Endothelial cell of umbilical vein (primary cell): ENCODE measurements around the gene LIME1. TPM values are rescaled to one million over a fixed set of nuclear protein-coding genes. Genes with fewer than 3 reads are reported as not detected.

Source experiments
- BruUV-seq: library from RNA; stranded (reverse); fragments of 400-500 nt; replicated peaks from 2 replicates; lab custom pipeline; 2021; lab: Mats Ljungman, UMichigan
- CTCF ChIA-PET: fragments of 300-600, 350-600 bp; sonication (Branson Sonifier 250); formaldehyde crosslinking; loops from one replicate; lab custom pipeline; 2021; ENCODE audit warnings: antibody characterized with exemption, inconsistent platforms; lab: Charles Lee
- POLR2A ChIA-PET: fragments of 300-600, 350-600 bp; sonication (Branson Sonifier 250); formaldehyde crosslinking; loops from one replicate; lab custom pipeline; 2021; ENCODE audit warnings: antibody characterized with exemption, inconsistent platforms; lab: Charles Lee
- DNase-seq: peaks from one replicate; pipeline ENCODE4 v3.0.0-alpha.2; 2011; ENCODE audit warnings: low read depth, low spot score
- FAIRE-seq: peaks from 2 replicates; lab custom pipeline; 2011; peaks lifted over from hg19 to GRCh38; lab: Jason Lieb, UNC
- H2AFZ ChIP-seq: 2 replicates; pipeline ENCODE4 v1.6.0; 2012; ENCODE audit warnings: low read depth, low read length, control low read depth, inconsistent platforms
- H3K27ac ChIP-seq: 2 replicates; pipeline ENCODE4 v1.5.1; 2011; ENCODE audit warnings: low read depth, mild to moderate bottlenecking, control low read depth, low read length, moderate library complexity; ENCODE audit not compliant: insufficient read depth
- H3K27me3 ChIP-seq, 2 experiments: 2 replicates each; pipeline versions ENCODE4 v1.6.0 to v1.6.1; 2011; ENCODE audit warnings: low read length in 2 of 2, mixed read lengths in 1 of 2; ENCODE audit not compliant: control insufficient read depth in 2 of 2, insufficient read depth in 2 of 2
- H3K36me3 ChIP-seq, 2 experiments: 2 replicates in 1 of 2; 3 replicates in 1 of 2; pipeline ENCODE4 v1.5.1; 2011; ENCODE audit warnings: low read length in 2 of 2, mild to moderate bottlenecking in 1 of 2, moderate library complexity in 1 of 2; ENCODE audit not compliant: control insufficient read depth in 2 of 2, insufficient read depth in 2 of 2; ENCODE audit errors: extremely low read depth in 1 of 2
- H3K4me1 ChIP-seq: 3 replicates; pipeline ENCODE4 v1.5.1; 2011; ENCODE audit warnings: mild to moderate bottlenecking, low read length; ENCODE audit not compliant: control insufficient read depth, insufficient read depth; ENCODE audit errors: extremely low read depth
- H3K4me2 ChIP-seq: 2 replicates; pipeline ENCODE4 v1.6.1; 2011; ENCODE audit warnings: low read length, control low read depth, mixed read lengths; ENCODE audit not compliant: insufficient read depth
- H3K4me3 ChIP-seq, 3 experiments: fragments of 200-600 bp in 1 of 3; sonication (generic), shearing (Covaris generic) in 1 of 3; replicated peaks in 1 of 3; 2 replicates each; pipeline ENCODE4 v1.5.1; 2011 to 2016; ENCODE audit warnings: control low read depth in 3 of 3, low read length in 3 of 3, mild to moderate bottlenecking in 2 of 3, inconsistent platforms in 1 of 3, low read depth in 1 of 3, moderate library complexity in 1 of 3; ENCODE audit not compliant: insufficient read depth in 1 of 3
- H3K79me2 ChIP-seq: 2 replicates; pipeline ENCODE4 v1.6.0; 2012; ENCODE audit warnings: low read length, inconsistent platforms; ENCODE audit not compliant: control insufficient read depth, insufficient read depth
- H3K9ac ChIP-seq: replicated peaks from 2 replicates; pipeline ENCODE3; 2011; ENCODE audit warnings: low read length, control low read depth; ENCODE audit not compliant: insufficient read depth; ENCODE audit errors: extremely low read depth
- H3K9me1 ChIP-seq: replicated peaks from 3 replicates; pipeline ENCODE4 v1.6.0; 2011; ENCODE audit warnings: mild to moderate bottlenecking, low read length; ENCODE audit not compliant: control insufficient read depth, insufficient read depth; ENCODE audit errors: extremely low read depth
- H3K9me3 ChIP-seq: replicated peaks from 2 replicates; pipeline ENCODE4 v1.5.1; 2012; ENCODE audit warnings: low read length, inconsistent platforms; ENCODE audit not compliant: control insufficient read depth, insufficient read depth
- H4K20me1 ChIP-seq: replicated peaks from 2 replicates; pipeline ENCODE3; 2011; ENCODE audit warnings: mild to moderate bottlenecking, low read length; ENCODE audit not compliant: control insufficient read depth, insufficient read depth; ENCODE audit errors: extremely low read depth
- CTCF ChIP-seq, 2 donors: IDR thresholded peaks; 1 replicate in 1 of 2; 2 replicates in 1 of 2; pipeline ENCODE4 v1.5.1; 2011; ENCODE audit warnings: low read length in 2 of 2, mild to moderate bottlenecking in 2 of 2, moderate library complexity in 2 of 2, control low read depth in 1 of 2, inconsistent platforms in 1 of 2, low read depth in 1 of 2; ENCODE audit not compliant: insufficient read depth in 1 of 2; ENCODE audit errors: extremely low read depth in 1 of 2
- EZH2 ChIP-seq: IDR thresholded peaks from 2 replicates; pipeline ENCODE4 v1.6.1; 2012; ENCODE audit warnings: borderline replicate concordance, low read depth, mild to moderate bottlenecking, moderate library complexity, low read length, inconsistent platforms; ENCODE audit not compliant: severe bottlenecking
- MAX ChIP-seq: IDR thresholded peaks from 2 replicates; pipeline ENCODE4 v1.6.1; 2011; ENCODE audit not compliant: insufficient read depth, insufficient read length
- POLR2AphosphoS5 ChIP-seq: IDR thresholded peaks from 2 replicates; pipeline ENCODE4 v1.6.1; 2012; ENCODE audit warnings: low read depth, mild to moderate bottlenecking, control low read depth, low read length, moderate library complexity; ENCODE audit not compliant: insufficient read depth
- dilution Hi-C: fragments of 300-500 bp; cut with MboI; formaldehyde crosslinking; loops from one replicate; pipeline ENCODE4 v1.15.0; 2019; ENCODE audit warnings: low sequenced_read_pairs; ENCODE audit not compliant: extremely low pct_ligation_motif_present
- intact Hi-C: fragments of 100-400 bp; cut with micrococcal nuclease; formaldehyde crosslinking; loops from one replicate; pipeline ENCODE4 v1.10.0; 2022
- polyA plus RNA-seq, 4 experiments: library from polyadenylated mRNA; depleted of rRNA in 3 of 4; stranded (reverse) in 3 of 4; unstranded in 1 of 4; fragments of >200 nt; gene quantifications; 2 replicates each; pipeline versions ENCODE4 v1.2.1 to v1.2.3, GENCODE V29; 2011 to 2012; ENCODE audit warnings: missing spikeins in 1 of 4
- total RNA-seq: library from RNA; stranded (reverse); gene quantifications from 2 replicates; pipeline ENCODE4 v1.2.3, GENCODE V29; 2021

Gene LIME1
- total and polyA plus RNA-seq, 2 donors (not counting 3 experiments of a cell fraction or from before 2014, with no cell fraction given), result 10.7 to 12.2 TPM

GRCh38 chr20:63733579-63734081 lies 2.8 kb upstream of the LIME1 start:
- Histone ChIP-seq H3K9me3 (no peaks in the 10 kb centered on the region), H3K27ac (no peak overlapping the region), H3K36me3 (peaks cover 0 to 25% of the 10 kb centered on the region in 2 experiments), H3K4me1 (no peaks in the 10 kb centered on the region), H3K79me2 (peaks cover 15% of the 10 kb centered on the region), H3K4me3 (no peak overlapping the region), H4K20me1 (no peaks in the 10 kb centered on the region), H3K27me3 (no peaks in the 10 kb centered on the region), H2AFZ (no peak overlapping the region), H3K9ac (no peak overlapping the region), H3K4me2 (no peak overlapping the region), H3K9me1 (no peaks in the 10 kb centered on the region)
- dilution Hi-C loops, result no loop called here
- no peak for DNase-seq
- intact Hi-C loops, result no loop called here
- no TSS peak for BruUV-seq
- CTCF ChIA-PET, result no interaction called here
- TF ChIP-seq EZH2 (no peak), MAX (no peak), CTCF (IDR thresholded peaks at IDR 0.05; ENCODE audit: extremely low read depth in 1 of 2, insufficient read depth in 1 of 2, low read depth in 1 of 2, low read length in 2 of 2) (no peak), POLR2AphosphoS5 (no peak)
- POLR2A ChIA-PET, result no interaction called here
- no peak for FAIRE-seq
